Astrocyte (in vitro differentiated cells and primary cell): Measurements from ENCODE around the gene PADI6.

ENCODE experiments used
- EZH2 ChIP-seq: IDR thresholded peaks from 2 replicates; pipeline ENCODE4 v1.6.1; 2012; ENCODE audit warnings: mild to moderate bottlenecking, low read length, inconsistent platforms; ENCODE audit not compliant: insufficient read depth
- TF ChIP-seq, protein P1 (sequence below): IDR thresholded peaks from 2 replicates; pipeline ENCODE4 v1.5.1; 2011; ENCODE audit warnings: low read depth, mild to moderate bottlenecking, inconsistent platforms, low read length, moderate library complexity; ENCODE audit not compliant: insufficient read depth

DNA sequence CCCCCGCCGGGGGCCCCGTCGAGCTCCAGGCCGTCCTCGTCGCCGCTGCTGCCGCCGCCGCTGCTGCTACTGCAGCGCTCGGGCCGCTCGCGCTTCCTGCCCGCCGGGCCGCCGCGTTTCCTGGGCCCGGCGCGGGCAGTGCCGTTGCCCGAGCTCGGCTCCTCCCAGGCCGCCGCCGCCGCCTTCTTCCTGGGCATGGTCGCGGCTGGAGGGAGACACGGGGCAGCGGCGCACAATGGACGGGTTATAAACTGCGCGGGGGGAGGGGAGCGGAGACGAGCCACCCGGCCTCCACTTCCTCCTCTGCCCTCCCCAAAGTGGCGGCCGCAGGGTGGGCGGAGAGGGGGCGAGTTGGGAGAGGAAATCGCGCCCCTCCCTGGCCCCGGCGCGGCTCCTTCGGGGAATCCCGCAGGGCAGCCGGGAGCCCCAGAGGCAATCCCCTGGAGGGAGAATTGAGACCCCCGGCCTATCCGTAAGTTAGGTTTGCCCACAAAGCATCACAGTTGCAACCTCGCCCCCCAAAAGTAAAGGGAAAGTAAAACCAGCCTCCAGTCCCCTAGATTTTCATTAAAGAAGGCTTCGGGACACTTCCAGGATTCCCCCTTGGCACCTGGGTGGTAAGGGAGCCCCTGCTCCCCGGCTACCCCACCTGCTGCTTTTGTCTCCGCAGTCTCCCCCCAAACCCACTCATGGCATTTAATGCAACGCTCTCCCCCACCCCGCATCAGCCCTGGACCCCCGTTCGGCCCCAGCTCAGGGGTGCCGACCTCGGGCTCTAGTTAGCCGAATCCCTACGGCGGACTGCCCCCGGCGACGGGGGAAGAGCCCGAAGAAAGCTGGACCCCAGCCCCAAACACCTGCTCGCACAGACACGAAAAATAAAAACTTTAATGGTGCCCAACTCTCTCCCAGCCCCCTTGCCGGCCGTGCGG is 66.6 kb downstream of the PADI6 start:
- TF ChIP-seq, protein P1, sequence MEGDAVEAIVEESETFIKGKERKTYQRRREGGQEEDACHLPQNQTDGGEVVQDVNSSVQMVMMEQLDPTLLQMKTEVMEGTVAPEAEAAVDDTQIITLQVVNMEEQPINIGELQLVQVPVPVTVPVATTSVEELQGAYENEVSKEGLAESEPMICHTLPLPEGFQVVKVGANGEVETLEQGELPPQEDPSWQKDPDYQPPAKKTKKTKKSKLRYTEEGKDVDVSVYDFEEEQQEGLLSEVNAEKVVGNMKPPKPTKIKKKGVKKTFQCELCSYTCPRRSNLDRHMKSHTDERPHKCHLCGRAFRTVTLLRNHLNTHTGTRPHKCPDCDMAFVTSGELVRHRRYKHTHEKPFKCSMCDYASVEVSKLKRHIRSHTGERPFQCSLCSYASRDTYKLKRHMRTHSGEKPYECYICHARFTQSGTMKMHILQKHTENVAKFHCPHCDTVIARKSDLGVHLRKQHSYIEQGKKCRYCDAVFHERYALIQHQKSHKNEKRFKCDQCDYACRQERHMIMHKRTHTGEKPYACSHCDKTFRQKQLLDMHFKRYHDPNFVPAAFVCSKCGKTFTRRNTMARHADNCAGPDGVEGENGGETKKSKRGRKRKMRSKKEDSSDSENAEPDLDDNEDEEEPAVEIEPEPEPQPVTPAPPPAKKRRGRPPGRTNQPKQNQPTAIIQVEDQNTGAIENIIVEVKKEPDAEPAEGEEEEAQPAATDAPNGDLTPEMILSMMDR = no peak
- TF ChIP-seq EZH2 = no peak
